ENCODE data around the gene ZNF385C.
A peak's percentile ranks its signal among the peaks of the same experiment; 100 is the strongest.

Gene ZNF385C

DNA sequence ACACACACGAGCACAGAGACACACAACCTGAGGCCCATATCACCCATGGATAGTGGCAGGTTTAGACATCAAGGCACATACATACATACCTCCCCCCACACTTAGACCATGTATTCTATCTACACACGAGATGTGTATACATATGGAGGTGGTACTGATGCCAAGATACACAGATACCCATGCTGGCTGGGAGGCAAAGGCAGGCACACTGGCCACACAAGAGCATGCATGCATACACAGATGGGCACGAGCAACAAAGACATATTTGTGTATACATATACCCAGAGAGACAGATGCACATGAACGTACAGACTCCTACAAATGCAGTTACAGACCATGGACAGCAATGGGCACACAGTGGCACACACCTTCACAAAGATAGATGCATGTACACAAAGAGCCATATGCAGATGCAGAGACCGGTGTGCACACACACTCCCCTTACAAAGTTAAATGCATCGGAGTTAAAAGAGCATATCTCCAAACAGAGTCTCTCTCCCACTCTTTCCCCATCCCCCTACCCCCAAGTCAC is 45.9 kb downstream of the ZNF385C start:
- DNase-seq: no peak

DNA sequence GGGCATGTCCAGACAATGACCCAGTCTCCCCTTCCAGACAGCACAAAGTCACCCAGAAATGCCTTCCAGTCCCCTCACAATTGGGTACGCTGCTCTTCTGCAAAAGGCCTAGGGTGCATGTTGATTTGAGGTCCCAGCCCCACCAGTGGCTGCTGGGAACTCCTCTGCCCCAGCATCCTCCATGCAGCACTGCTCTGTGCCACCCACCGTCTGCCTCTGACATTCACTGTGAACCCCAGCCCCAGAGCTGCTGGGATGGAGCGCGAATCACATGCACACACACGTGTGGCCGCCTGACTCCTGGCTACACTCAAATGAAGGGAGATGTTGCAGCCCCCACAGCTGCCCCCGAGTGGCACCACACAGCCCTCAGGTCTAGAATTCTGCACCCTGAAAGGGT is 46.6 kb downstream of the ZNF385C start:
- no peak for DNase-seq

DNA sequence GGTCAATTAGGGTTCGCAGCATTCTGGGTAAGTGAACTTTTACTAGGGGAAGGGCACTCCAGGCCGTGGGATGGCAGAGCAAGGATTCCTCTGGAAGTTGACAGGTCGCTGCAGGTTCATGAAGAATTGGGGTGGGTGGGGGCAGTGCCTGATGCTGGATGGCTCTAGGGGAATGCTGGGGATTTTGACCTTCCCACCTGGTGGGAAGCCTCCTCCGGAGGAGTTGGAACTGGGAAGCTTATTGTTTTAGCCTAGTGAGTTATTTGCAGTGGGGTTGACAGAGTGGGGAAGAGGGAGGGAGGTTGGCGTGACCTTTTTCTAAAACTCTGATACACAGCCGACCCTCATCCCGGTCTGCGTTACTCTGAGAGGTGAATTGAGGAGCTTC is 47.3 kb downstream of the ZNF385C start:
- DNase-seq: peak in 1 of 51 donors; percentile 5

DNA sequence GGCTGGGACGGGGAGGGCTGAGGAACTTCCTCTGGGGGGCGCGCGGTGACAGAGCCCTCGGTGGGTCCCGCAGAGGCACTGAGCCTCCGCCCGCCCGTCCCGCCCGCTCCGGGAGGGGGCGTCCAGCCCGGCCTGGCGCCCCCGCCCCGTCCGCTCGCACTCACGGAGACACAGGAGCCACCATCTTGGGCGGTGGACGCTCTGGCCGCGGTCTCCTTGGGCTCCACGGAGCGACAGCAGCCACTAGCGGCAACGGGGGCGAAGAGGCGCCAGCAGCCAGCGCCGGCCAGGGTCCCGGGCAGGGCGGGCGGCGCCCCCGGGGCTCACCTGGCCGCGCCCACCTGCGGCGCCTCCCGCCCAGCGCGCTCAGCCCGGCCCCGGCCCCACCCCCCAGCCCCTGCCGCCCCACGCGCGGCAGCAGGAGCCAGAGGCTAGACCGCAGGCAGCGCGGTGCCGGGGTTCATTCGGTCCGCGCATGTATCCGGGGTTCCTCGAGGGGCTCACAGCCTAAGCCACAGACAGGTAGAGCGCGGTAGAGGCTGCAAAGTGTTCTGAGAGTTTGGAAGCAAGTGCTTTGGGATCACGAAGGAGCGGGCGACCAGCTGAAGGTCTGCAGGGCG is 47.8 kb downstream of the ZNF385C start, which contains the start of gene C17orf113:
Gene C17orf113 (minus strand): TSS at position 209 of the 620 bp plus-strand sequence. CDS start 7,225 bp downstream, outside the sequence.
- DNase-seq: peak in 37 of 51 donors; percentile 4 to 65 (median 38)

DNA sequence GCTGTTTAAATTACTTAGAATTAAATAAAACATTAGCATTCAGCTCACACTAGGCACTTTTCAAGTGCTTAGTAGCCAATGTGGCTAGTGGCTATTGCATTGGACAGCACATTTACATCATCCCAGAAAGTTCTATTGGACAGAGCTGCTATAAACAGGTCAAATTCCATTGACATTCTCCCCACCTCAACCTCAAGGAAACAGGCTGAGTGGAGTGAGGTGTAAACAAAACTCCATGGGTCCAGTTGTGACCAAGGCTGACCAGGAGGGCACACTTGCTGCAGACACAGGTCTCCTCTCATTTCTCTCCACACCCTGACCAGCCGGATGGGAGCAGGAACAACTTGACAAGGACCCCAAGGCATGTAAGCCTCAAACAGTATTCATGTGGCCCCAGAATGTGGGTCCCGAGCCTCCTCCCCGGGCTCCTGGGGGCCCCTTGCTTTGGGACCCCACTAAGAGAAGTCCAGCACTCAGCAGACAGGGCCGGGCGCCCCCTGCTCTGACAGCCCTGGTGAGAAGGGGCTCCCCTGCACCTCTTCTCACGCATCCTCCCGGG is 48.4 kb downstream of the ZNF385C start:
- DNase-seq: no peak

- DNase-seq: no peak
Measured at GRCh38 chr17:42047343-42047742, 50.9 kb downstream of the ZNF385C start.

- DNase-seq: no peak
Measured at GRCh38 chr17:42045719-42046118, 52.6 kb downstream of the ZNF385C start.

GRCh38 chr17:42042598-42043319 is 55.5 kb downstream of the ZNF385C start:
- no peak for DNase-seq

DNA sequence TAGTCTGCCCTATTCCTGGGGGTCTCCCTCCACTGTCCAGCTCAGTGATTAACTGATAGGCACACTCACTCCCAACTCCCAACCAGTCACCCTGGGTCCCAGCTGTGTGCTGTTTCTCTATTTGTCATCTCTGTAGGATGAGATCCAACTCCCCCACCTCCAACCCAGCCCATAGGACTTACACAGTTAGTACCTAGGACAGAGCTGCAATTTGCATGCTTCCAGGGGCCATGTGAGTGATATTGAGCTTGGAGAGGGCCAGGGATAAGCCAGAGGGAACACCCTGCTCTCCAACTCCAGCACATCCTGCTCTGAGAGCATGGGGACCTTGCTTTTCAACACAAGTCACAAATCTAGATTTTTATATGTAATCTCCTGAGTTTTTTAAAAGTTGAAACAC is 56.7 kb downstream of the ZNF385C start:
- no peak for DNase-seq

GRCh38 chr17:42040818-42041217 is 57.5 kb downstream of the ZNF385C start:
- DNase-seq: no peak

GRCh38 chr17:42039794-42040763 is 58.2 kb downstream of the ZNF385C start:
- DNase-seq: no peak

DNA sequence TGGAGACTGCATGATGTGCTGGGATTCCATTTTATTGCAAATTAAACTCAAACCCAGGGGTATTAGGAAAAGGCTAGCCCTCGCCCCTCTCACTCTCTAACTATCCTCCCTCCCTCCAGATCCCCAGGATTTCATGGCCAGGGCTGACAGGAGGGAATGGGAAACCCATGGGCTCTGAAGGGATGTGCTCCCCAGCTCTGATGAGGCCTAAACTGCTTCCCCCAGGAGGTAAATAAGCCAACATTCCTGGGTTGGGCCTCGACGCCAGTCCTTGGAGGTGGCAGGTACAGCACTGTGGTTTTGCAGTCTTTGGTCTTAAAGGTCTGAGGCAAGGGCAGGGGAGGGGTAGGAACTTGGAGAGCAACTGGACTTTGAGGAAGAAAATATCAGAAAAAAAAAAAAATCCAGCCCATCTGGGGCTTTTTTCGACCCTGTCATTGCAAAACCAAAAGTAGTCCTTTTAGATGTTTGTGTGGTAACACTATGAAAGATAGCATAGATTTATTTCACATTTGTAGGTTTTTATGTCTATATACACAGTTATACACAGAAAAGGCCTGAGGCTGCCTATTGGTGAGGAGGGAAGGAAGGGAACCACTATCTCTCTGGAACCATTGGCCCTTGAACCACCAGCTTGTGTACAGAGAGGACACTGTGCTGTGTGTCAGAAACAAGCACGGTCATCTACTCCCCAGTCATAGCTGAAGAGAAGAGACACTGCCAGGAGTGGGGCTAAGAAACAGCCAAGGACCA is 59.9 kb downstream of the ZNF385C start:
- no peak for DNase-seq

DNA sequence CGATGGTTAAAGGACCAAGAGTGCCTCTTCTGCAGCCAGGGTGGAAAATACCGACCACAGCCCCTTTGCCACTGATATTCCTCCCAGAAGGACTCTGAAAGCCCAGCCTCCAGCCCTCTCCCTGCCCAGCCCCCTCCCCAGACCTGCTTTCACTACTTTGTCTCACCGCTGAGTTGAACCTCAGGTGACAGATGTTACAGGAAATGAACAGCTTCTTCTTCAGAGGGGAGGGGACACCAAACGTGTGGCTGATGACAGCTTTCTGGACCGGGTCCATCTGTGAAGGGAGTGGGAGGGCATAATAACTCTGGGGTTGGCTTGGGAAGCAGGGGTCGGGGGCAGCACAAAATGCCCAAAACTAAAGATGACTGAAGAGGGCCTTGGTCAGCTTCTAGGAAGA is 64.2 kb downstream of the ZNF385C start:
- no peak for DNase-seq

DNA sequence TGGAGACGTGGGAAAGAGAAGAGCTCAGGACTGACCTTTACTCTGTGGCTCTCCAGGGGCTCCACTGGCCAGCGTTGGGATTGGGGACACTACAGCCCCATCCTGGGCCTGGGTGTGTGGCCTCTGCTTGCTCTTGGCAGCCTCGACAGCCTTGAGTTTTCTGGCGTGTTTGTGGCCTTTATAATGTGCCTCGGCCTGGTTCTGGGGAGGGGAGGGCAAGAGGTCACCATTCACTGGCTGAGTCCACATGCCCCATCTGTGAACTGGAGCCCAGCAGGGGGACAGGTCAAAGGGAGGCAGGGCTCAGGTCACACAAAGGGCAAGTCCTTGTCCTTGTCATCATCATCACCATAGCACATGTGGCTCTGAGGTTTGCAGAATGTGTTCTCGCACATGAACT is 66.7 kb downstream of the ZNF385C start:
- DNase-seq: no peak

GRCh38 chr17:42028791-42029127 is 69.5 kb downstream of the ZNF385C start:
- no peak for DNase-seq

DNA sequence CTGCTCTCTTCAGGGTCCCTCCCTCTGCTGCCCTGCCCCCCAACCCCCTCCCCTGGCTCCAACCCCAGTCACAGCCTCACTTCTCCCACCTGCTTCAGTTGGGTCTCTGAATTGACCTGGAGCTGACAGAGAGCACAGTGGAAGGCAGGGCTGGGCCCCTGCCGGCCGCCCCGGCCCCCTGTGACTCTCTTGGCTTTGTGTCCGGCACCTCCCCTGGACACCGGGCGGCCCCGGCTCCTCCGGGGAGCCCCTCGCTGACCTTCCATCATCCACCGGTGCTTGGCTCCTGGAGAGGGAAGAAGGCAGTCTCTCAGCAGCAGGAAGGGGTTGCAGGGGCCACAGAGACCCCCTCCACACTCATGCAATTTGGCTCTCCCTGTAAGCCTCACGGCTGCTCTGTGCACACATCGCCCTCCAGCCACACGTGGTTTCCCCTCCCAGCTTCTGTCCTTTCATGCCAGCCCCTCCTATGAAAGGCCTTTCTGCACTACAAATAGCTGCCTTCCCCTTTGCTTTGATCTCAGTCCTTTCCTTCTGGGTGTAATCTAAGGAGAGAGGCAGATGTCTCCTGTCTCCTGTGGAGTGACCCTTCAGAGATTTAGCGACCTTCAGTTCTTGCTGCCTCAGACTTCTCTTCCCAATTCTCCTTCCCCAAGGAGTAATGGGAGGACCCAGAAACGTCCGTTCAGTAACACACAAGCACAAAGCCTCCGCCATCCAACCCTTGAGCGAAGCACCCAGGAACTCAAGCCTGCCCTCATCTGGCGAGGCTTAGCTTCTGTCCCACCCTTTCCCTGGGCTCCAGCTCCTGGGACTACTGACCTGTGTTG is 70.1 kb downstream of the ZNF385C start:
- DNase-seq: no peak

- no peak for DNase-seq
Measured at GRCh38 chr17:42027590-42027889, 70.7 kb downstream of the ZNF385C start.

DNA sequence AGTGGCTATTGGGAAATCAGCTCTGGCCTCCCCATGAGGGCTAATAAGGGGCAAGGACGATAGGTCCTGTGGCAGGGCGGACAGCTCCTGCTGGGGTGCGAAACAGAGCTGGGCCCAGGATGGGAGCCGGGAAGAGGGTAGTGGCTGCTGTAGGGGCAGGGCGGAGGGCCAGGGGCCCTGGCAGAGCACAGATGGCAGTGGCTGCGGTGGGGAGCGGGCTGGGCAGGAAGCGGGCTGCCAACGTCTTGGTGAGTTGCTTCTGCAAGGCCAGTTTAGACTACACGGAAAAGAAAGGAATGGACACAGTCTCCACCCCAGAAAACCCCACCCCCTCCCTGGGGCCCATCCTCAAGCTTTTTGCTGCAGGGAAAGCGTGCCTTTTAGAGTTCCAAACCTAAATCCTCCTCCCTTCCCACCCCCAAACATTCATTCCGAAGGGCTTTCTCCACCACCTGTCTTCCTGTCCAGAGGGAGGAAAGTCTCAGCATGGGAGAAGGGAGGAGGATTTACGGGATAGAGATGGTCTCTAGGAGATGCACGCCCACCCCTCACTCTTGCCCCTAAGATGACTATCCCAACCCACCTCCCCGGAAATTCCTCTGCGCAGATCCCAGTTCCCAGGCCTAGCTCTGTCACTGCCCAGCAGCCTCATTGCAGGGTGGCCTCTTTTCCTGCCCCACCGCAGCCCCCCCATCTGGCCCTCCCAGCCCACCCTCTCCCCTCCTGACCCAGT is 71.2 kb downstream of the ZNF385C start:
- no peak for DNase-seq

GRCh38 chr17:42025936-42026335 is 72.3 kb downstream of the ZNF385C start:
- no peak for DNase-seq
